Gastroesophageal sphincter (tissue), 4 donors: ENCODE results near the gene ADH1C. TPM values are rescaled to one million over a fixed set of nuclear protein-coding genes. Genes with fewer than 3 reads are reported as not detected.

Experiments used
- ATAC-seq: fragments of 150-250 bp; one replicate; pipeline ENCODE4 v1.9.1; 2016; ENCODE audit warnings: mild to moderate bottlenecking, moderate library complexity
- H3K27ac ChIP-seq, 4 donors: fragments of 200-600 bp; sonication (generic) in 3 of 4; 1 replicate in 3 of 4; 2 replicates in 1 of 4; pipeline ENCODE4 v1.5.1; 2016 to 2019
- H3K27me3 ChIP-seq: fragments of 200-600 bp; sonication (generic); one replicate; pipeline ENCODE4 v1.5.1; 2019
- H3K36me3 ChIP-seq, 2 donors: fragments of 200-600 bp; sonication (generic); one replicate each; pipeline ENCODE4 v1.5.1; 2019; ENCODE audit warnings: control low read depth in 1 of 2
- H3K4me1 ChIP-seq, 3 donors: fragments of 200-600 bp; sonication (generic); 1 replicate in 2 of 3; 2 replicates in 1 of 3; pipeline ENCODE4 v1.5.1; 2016 to 2019; ENCODE audit warnings: control low read depth in 2 of 3
- H3K4me3 ChIP-seq, 2 donors: fragments of 200-600 bp; sonication (generic); one replicate each; pipeline ENCODE4 v1.5.1; 2019; ENCODE audit warnings: mild to moderate bottlenecking in 1 of 2, moderate library complexity in 1 of 2
- H3K9me3 ChIP-seq, 3 donors: fragments of 200-600 bp; sonication (generic); one replicate each; pipeline ENCODE4 v1.5.1; 2017 to 2019; ENCODE audit warnings: control low read depth in 2 of 3
- EP300 ChIP-seq: sonication (generic); formaldehyde crosslinking; IDR thresholded peaks from one replicate; pipeline ENCODE4 v1.6.1; 2017; ENCODE audit warnings: antibody characterized with exemption, mild to moderate bottlenecking
- POLR2A ChIP-seq, 2 donors: fragments of 450-650 bp; IDR thresholded peaks; one replicate each; pipeline ENCODE4 v1.6.1; 2017; ENCODE audit warnings: antibody characterized with exemption in 2 of 2, mild to moderate bottlenecking in 2 of 2, moderate library complexity in 1 of 2
- POLR2AphosphoS5 ChIP-seq: sonication (generic); formaldehyde crosslinking; IDR thresholded peaks from one replicate; pipeline ENCODE4 v1.6.1; 2017; ENCODE audit warnings: antibody characterized with exemption
- WGBS, 2 donors: methylation state at CpG; one replicate each; pipeline ENCODE4 v1.1.5; 2018; ENCODE audit warnings: low coverage in 1 of 2; 5-methylcytosine and 5-hydroxymethylcytosine counted together
- total RNA-seq, 4 donors: library from RNA; depleted of rRNA; stranded (reverse); fragments of >200 nt; gene quantifications; one replicate each; pipeline ENCODE4 v1.1.0, GENCODE V29; 2016
- TF ChIP-seq, protein P1 (sequence below), 4 experiments: fragments of 200-600 bp in 2 of 4; fragments of 450-650 bp in 2 of 4; sonication (generic) in 1 of 4; IDR thresholded peaks; one replicate each; pipeline ENCODE4 v1.5.1; 2017 to 2019; ENCODE audit warnings: antibody characterized with exemption in 4 of 4, mild to moderate bottlenecking in 2 of 4, moderate library complexity in 2 of 4

ADH1C gene
- total RNA-seq, 4 donors from 2014 or later, result 2.6 to 11.3 (median 7.2) TPM

GRCh38 chr4:99341426-99341825 is 11.1 kb downstream of the ADH1C start:
- Histone ChIP-seq H3K9me3 (no peaks in the 10 kb centered on the region), H3K4me1 (peaks cover 0 to 6% (median 0%) of the 10 kb centered on the region in 3 donors), H3K4me3 (no peak overlapping the region), H3K27ac (no peak overlapping the region), H3K27me3 (no peaks in the 10 kb centered on the region), H3K36me3 (no peaks in the 10 kb centered on the region)
- TF ChIP-seq, protein P1, sequence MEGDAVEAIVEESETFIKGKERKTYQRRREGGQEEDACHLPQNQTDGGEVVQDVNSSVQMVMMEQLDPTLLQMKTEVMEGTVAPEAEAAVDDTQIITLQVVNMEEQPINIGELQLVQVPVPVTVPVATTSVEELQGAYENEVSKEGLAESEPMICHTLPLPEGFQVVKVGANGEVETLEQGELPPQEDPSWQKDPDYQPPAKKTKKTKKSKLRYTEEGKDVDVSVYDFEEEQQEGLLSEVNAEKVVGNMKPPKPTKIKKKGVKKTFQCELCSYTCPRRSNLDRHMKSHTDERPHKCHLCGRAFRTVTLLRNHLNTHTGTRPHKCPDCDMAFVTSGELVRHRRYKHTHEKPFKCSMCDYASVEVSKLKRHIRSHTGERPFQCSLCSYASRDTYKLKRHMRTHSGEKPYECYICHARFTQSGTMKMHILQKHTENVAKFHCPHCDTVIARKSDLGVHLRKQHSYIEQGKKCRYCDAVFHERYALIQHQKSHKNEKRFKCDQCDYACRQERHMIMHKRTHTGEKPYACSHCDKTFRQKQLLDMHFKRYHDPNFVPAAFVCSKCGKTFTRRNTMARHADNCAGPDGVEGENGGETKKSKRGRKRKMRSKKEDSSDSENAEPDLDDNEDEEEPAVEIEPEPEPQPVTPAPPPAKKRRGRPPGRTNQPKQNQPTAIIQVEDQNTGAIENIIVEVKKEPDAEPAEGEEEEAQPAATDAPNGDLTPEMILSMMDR (IDR thresholded peaks at IDR 0.05), result no peak
- no peak for TF ChIP-seq POLR2A (IDR thresholded peaks at IDR 0.05)
- no peak for TF ChIP-seq POLR2AphosphoS5
- TF ChIP-seq EP300, result no peak
- WGBS, 2 donors, result 86 to 100% methylated on average over 1 of the region's 1 CpG
- no peak for ATAC-seq

- H3K4me3 ChIP-seq, result no peak overlapping the region
- H3K4me1 ChIP-seq, result peaks cover 0 to 6% (median 0%) of the 10 kb centered on the region in 3 donors
- H3K27me3 ChIP-seq, result no peaks in the 10 kb centered on the region
- no peak for ATAC-seq
- H3K36me3 ChIP-seq, result no peaks in the 10 kb centered on the region
- WGBS, 2 donors, result 95 to 100% methylated on average over 2 to 3 of the region's 3 CpGs
- no peak overlapping the region for H3K27ac ChIP-seq
- H3K9me3 ChIP-seq, result no peaks in the 10 kb centered on the region
- TF ChIP-seq, protein P1 (IDR thresholded peaks at IDR 0.05), result no peak
- no peak for TF ChIP-seq EP300
- TF ChIP-seq POLR2A (IDR thresholded peaks at IDR 0.05), result no peak
- TF ChIP-seq POLR2AphosphoS5, result no peak
Observed at GRCh38 chr4:99339172-99339571, 13.4 kb downstream of the ADH1C start.

- Histone ChIP-seq H3K4me1 (peaks cover 0 to 6% (median 0%) of the 10 kb centered on the region in 3 donors), H3K36me3 (no peaks in the 10 kb centered on the region), H3K4me3 (no peak overlapping the region), H3K27ac (peak overlapping the region in 1 of 4 donors; percentile 30), H3K9me3 (no peaks in the 10 kb centered on the region), H3K27me3 (no peaks in the 10 kb centered on the region)
- no peak for ATAC-seq
- WGBS, 2 donors, result 0 to 20% methylated on average over 3 to 4 of the region's 4 CpGs
- TF ChIP-seq EP300, result no peak
- TF ChIP-seq POLR2AphosphoS5, result no peak
- TF ChIP-seq POLR2A (IDR thresholded peaks at IDR 0.05), result no peak
- TF ChIP-seq, protein P1 (IDR thresholded peaks at IDR 0.05), result no peak
Observed at GRCh38 chr4:99336553-99336952, 16.0 kb downstream of the ADH1C start.

DNA sequence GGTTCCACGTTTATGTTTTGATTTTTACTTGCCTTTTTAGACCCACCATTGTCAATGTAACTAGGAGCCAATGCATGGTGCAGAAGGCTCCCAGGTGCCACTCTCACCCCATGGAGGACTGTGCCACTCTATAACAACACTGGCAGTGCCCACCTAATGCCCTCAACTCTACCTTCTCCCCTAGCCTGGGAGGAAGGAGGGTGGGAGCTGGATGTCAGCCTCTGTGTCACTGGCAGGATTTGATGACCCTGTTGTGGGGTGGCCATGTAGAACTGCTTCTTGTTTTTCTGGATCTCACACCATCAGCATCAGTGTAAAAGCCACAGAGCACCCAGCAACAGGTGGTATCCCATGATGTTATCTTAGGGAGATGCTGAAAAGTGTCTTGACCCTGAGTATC is 17.7 kb downstream of the ADH1C start:
- no peak for ATAC-seq
- H3K4me3 ChIP-seq, result no peak overlapping the region
- H3K36me3 ChIP-seq, result no peaks in the 10 kb centered on the region
- no peak overlapping the region for H3K27ac ChIP-seq
- H3K4me1 ChIP-seq, result peaks cover 0 to 9% (median 0%) of the 10 kb centered on the region in 3 donors
- TF ChIP-seq EP300 (no peak), POLR2A (IDR thresholded peaks at IDR 0.05) (no peak), POLR2AphosphoS5 (no peak)
- TF ChIP-seq, protein P1 (IDR thresholded peaks at IDR 0.05), result no peak
- H3K27me3 ChIP-seq, result no peaks in the 10 kb centered on the region
- H3K9me3 ChIP-seq, result peaks cover 0 to 1% (median 0%) of the 10 kb centered on the region in 3 donors
- 56 to 63% methylated on average over 1 of the region's 1 CpG for WGBS, 2 donors

GRCh38 chr4:99330648-99331047 is 21.9 kb downstream of the ADH1C start:
- Histone ChIP-seq H3K27me3 (no peaks in the 10 kb centered on the region), H3K27ac (peak overlapping the region; percentile 59 to 69 (median 63)), H3K9me3 (peaks cover 0 to 8% (median 0%) of the 10 kb centered on the region in 3 donors), H3K4me1 (peaks cover 2 to 13% (median 4%) of the 10 kb centered on the region in 3 donors), H3K4me3 (no peak overlapping the region), H3K36me3 (no peaks in the 10 kb centered on the region)
- WGBS, 2 donors, result 62% methylated on average over 3 of the region's 3 CpGs; no CpG with 5 or more reads in 1 of the 2 donors
- ATAC-seq, result peak; percentile 81
- peak; percentile 6 for TF ChIP-seq POLR2AphosphoS5
- no peak for TF ChIP-seq EP300
